HG02588 (cell line): ENCODE measurements around the gene LDAF1.
"Not testable (repeated sequence)": the region's sequence is repeated elsewhere in the genome, so short reads cannot be mapped to it uniquely, and the experiment has no call there.

Experiments
- ATAC-seq: cut with Tn5 transposase; IDR thresholded peaks from one replicate; pipeline ENCODE4 v1.9.1; 2021; ENCODE audit warnings: mild to moderate bottlenecking, moderate library complexity; ENCODE audit not compliant: unreplicated experiment

LDAF1 gene

DNA sequence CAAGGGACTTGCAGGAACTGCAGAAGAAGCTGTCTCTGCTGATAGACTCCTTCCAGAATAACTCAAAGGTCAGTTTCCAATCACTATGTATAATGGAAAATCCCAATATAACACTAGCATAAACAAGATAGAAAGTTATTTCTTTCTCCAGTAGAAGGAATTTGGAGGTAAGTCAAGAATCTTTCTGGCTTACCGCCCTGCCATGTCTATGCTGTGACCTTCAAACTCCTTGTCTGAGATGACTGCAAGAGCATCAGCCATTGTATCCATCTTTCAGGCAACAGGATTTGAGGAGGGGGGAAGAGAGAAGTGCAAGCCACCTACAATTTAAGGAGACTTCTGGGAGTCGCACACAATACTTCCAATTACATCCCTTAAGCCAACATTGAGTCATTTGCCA, 2.7 kb downstream of the LDAF1 start:
- ATAC-seq = no peak

DNA sequence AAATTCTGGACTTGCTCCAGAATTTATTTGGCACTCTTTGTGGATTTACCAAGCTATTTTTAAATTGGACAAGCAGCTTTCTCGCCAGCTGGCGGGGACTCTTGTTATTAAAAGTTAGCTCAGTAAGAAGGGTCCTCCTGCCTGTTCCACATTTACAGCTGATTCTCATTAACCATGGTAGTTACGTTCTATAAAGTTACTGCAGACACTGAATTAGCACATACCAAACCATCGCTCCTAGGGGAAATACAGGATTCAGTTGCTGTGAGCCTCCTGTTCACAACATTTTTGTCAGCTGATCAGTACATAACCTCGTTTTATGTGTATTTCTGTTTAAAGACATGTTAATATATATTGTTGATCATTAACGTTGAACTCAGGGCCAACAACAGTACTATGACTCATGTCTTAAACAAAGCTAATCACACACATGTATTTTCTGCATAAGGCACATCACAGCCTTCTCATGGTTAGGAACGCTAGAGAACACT, 4.2 kb downstream of the LDAF1 start:
- no peak for ATAC-seq

DNA sequence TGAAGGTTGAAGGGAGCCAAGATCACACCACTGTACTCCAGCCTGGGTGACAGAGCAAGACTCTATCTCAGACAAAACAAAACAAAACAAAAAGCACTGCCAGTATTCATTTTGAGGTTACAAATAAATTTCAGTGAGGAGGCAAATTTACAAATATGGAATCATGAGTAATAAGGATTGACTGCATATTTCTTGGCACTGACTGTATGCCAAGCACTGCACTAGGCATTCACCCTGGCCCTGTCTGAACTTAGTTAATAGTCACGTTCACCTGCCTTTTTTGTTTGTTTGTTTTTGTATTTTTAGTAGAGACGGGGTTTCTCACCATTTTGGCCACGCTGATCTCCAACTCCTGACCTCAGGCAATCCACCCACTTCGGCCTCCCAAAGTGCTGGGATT, 5.1 kb downstream of the LDAF1 start:
- no peak for ATAC-seq

- ATAC-seq = no peak
These were observed 6.2 kb downstream of the LDAF1 start for GRCh38 chr16:21164521-21165168.

- no peak for ATAC-seq
These were observed 8.1 kb downstream of the LDAF1 start for GRCh38 chr16:21166561-21166961.

DNA sequence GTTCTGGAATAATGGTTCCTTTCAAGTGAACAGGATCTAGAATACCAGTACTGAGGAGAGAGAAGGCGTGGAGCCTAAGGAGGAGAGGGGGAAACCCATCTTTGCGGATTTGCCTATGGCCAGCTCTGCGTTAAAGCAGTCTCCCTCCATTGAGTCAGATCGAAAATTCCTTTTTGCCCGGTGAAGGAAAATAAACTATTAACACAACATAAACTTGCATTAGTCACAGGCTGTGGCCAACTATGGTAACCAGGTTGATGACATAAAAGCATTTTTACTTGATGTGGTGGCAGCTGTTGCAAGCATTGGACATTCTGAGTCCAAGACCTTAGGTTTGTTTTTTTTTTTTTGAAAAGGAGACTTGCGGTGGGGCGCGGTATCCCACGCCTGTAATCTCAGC, 8.9 kb downstream of the LDAF1 start:
- no peak for ATAC-seq

DNA sequence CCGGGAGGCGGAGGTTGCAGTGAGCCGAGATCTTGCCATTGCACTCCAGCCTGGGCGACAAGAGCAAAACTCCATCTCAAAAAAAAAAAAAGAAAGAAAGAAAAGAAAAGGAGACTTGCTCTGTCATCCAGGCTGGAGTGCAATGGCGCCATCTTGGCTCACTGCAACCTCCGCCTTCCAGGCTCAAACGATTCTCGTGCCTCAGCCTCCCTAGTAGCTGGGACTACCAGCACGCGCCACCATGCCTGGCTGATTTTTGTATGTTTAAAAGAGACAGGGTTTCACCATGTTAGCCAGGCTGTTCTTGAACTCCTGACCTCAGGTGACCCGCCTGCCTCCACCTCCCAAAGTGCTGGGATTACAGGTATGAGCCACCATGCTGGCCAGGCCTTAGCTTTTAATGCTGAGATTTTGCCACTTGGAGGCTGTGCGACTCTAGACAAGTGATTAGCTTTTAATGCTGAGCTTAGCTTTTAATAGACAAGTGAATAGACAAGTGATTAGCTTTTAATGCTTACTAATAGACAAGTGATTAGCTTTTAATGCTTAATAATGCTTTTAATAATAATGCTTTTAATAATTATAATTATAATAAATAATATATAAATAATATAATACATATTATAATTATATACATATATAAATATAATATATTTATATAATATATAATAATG, 9.6 kb downstream of the LDAF1 start:
- ATAC-seq = no peak

GRCh38 chr16:21169249-21169981, 10.9 kb downstream of the LDAF1 start:
- ATAC-seq = no peak

GRCh38 chr16:21170116-21170515, 11.6 kb downstream of the LDAF1 start:
- ATAC-seq = not testable (repeated sequence)

DNA sequence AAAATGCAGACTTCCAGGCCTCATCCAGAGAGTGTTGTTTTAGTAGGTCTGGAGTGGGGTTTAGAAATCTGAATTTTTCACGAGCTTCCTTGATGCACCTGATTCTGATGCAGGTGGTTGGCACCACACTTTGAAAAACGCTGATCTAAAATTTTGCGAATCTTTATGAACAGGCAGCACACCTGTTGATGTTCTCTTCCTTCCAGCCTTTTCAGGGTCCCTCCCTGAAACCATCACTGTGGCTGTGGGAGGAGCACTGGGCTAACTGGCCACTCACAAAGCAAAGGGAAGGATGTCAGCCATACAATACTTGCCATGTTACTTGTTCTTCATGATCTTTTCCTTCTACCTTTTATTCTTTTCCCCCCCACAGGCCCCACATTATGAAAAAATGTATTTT, 14.2 kb downstream of the LDAF1 start:
- ATAC-seq = no peak

GRCh38 chr16:21175397-21175796, 16.9 kb downstream of the LDAF1 start:
- no peak for ATAC-seq

- ATAC-seq = no peak
These were observed 20.9 kb downstream of the LDAF1 start for GRCh38 chr16:21179126-21179982.

- no peak for ATAC-seq
These were observed 21.5 kb downstream of the LDAF1 start for GRCh38 chr16:21179983-21180365.

DNA sequence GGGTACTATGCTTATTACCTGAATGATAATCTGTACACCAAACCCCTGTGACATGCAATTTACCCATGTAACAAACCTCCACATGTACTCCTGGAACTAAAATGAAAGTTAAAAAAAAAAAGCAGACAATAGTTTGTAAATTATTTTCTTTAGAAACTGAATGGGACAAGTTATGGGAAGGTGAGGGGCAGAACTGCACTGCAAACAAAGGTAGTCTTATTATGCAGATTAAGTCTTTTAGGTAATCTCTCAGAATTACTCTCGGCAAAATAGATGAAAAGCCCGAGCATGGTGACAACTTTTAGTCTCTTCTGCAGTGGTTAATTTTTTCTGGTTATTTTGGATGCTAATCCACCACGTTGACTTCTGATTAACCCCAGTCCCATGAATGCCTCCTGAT, 25.5 kb downstream of the LDAF1 start:
- ATAC-seq = no peak

GRCh38 chr16:21184834-21185233, 26.4 kb downstream of the LDAF1 start:
- no peak for ATAC-seq

- no peak for ATAC-seq
These were observed 27.3 kb downstream of the LDAF1 start for GRCh38 chr16:21185659-21186325.

DNA sequence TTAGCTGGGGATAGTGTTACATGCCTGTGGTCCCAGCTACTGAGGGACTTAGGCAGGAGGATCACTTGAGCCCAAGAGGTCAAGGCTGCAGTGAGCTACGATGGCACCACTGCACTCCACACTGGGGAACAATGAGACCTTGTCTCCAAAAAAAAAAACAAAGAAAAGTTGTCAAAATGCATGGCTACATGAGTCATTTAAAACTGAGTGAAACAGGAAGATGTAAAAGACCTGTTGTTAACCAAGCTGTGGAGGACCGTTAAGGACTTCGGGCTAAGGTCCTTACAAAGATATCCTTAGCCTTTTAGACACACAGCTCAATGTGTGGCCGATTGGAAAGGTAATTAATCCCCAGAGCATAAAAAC, 27.8 kb downstream of the LDAF1 start:
- ATAC-seq = no peak

DNA sequence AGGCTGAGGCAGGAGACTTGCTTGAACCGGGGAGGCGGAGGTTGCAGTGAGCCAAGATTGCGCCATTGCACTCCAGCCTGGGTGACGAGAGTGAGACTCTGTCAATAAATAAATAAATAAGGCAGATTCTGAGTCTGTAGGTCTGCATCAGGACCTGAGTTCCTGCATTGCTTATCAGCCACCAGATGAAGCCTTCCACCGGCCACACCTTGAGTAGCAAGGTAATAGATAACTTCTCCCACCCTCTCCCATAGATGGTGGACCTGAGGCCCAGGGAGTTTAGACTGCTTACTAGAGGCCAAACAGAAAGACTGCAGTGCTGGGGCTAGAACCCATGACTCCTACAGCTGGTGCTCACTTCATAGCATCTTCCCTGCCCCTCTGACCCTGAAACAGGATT, 30.8 kb downstream of the LDAF1 start:
- no peak for ATAC-seq

DNA sequence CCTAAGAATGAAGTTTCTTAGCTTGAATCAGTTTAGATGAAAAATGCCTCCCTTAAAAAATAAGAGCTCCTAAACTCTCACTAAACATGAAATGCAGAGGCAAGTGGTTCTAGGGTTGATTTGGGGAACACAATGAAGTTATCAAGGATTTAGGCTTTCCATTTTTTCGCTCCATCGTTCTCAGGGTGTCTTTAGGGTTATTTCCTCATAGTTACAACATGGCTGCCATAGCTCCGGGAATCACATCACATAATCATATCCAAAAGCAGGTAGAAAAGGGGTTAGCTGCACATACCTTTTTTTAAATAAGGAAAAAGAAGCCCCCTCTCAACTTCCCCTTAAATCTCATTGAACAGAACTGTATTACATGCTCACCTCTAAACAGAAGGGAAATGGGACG, 31.5 kb downstream of the LDAF1 start:
- ATAC-seq = no peak

DNA sequence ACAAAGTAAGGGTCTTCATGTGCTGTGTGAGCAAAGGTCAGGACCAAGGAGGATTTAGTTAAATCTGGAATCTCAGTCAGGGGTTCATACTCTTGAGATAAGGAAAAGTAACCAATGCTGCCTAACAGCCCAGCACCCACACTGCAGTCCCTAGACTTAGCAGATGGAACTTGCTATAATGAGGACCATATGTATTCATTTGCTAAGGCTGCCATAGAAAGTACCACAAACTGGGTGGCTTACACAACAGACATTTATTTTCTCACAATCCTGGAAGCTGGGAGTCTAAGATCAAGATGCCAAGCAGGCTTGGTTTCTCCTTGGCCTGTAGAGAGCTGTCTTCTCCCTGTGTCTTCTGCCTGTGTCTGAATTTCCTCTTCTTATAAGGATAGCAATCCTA, 32.1 kb downstream of the LDAF1 start:
- no peak for ATAC-seq

- ATAC-seq = no peak
These were observed 34.5 kb downstream of the LDAF1 start for GRCh38 chr16:21192991-21193390.
